Breast epithelium (tissue), 3 donors: ENCODE results near the gene IL3RA.

Experiments
- CTCF ChIP-seq, 3 donors: fragments of 450-650 bp; IDR thresholded peaks; one replicate each; pipeline ENCODE4 v1.5.1; 2016 to 2017; ENCODE audit warnings: antibody characterized with exemption in 3 of 3, mild to moderate bottlenecking in 3 of 3, moderate library complexity in 3 of 3
- POLR2A ChIP-seq: fragments of 450-650 bp; IDR thresholded peaks from one replicate; pipeline ENCODE4 v1.6.1; 2016; ENCODE audit warnings: antibody characterized with exemption, mild to moderate bottlenecking, moderate library complexity
- POLR2AphosphoS5 ChIP-seq, 3 donors: sonication (generic); formaldehyde crosslinking; IDR thresholded peaks; one replicate each; pipeline ENCODE4 v1.6.1; 2017; ENCODE audit warnings: antibody characterized with exemption in 3 of 3

DNA sequence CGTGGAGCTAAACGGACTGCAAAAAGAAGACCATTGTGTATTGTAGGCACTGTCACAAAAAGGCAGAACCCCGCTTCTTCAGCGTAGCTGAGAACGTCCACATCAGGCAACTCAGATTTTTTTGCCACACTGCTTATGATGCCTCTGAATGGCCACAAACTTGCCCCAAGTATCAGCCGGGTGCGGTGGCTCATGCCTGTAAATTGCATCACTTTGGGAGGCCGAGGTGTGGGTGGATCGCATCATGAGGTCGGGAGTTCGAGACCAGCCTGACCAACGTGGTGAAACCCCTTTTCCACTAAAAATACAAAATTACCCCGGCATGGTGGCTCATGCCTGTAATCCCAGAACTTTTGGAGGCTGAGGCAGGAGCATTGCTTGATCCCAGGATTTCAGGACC, 14.9 kb upstream of the IL3RA start:
- TF ChIP-seq CTCF (IDR thresholded peaks at IDR 0.05) (no peak), POLR2A (no peak), POLR2AphosphoS5 (IDR thresholded peaks at IDR 0.05) (no peak)
